Osteocyte (in vitro differentiated cells): ENCODE results near the gene NPTX1. TPM values are rescaled to one million over a fixed set of nuclear protein-coding genes. Genes with fewer than 3 reads are reported as not detected.

Experiments used
- DNase-seq: peaks from one replicate; pipeline ENCODE4 v3.0.0; 2021; ENCODE audit warnings: mixed read lengths; ENCODE audit not compliant: unreplicated experiment; ENCODE audit errors: extremely low spot score
- H3K27ac Mint-ChIP-seq: one replicate; pipeline ENCODE4 v1.8.0; 2021; ENCODE audit warnings: mild to moderate bottlenecking, mixed read lengths; ENCODE audit not compliant: unreplicated experiment
- H3K27me3 Mint-ChIP-seq: one replicate; pipeline ENCODE4 v1.8.0; 2021; ENCODE audit warnings: mixed read lengths; ENCODE audit not compliant: unreplicated experiment
- H3K36me3 Mint-ChIP-seq: one replicate; pipeline ENCODE4 v1.8.0; 2021; ENCODE audit warnings: mixed read lengths; ENCODE audit not compliant: unreplicated experiment
- H3K4me1 Mint-ChIP-seq: one replicate; pipeline ENCODE4 v1.8.0; 2021; ENCODE audit warnings: mixed read lengths; ENCODE audit not compliant: unreplicated experiment
- H3K4me3 Mint-ChIP-seq: one replicate; pipeline ENCODE4 v1.8.0; 2021; ENCODE audit warnings: mild to moderate bottlenecking, moderate library complexity, mixed read lengths; ENCODE audit not compliant: unreplicated experiment
- H3K9me3 Mint-ChIP-seq: one replicate; pipeline ENCODE4 v1.8.0; 2021; ENCODE audit warnings: mixed read lengths; ENCODE audit not compliant: unreplicated experiment
- microRNA-seq: library from miRNA; unstranded; fragments of <30 nt; microRNA quantifications from one replicate; pipeline ENCODE4 v1.1.0, GENCODE V29; 2020; ENCODE audit not compliant: unreplicated experiment
- total RNA-seq: library from RNA; stranded (reverse); gene quantifications from 2 replicates; pipeline ENCODE4 v1.2.1, GENCODE V29; 2021
- TF ChIP-seq, protein P1 (sequence below): fragments of 200-600 bp; sonication (generic); IDR thresholded peaks from 2 replicates; pipeline ENCODE4 v1.5.0; 2021; ENCODE audit warnings: antibody characterized with exemption, mild to moderate bottlenecking, moderate library complexity

Gene NPTX1
- total RNA-seq, 1 donor from 2014 or later, result 2.8 TPM

DNA sequence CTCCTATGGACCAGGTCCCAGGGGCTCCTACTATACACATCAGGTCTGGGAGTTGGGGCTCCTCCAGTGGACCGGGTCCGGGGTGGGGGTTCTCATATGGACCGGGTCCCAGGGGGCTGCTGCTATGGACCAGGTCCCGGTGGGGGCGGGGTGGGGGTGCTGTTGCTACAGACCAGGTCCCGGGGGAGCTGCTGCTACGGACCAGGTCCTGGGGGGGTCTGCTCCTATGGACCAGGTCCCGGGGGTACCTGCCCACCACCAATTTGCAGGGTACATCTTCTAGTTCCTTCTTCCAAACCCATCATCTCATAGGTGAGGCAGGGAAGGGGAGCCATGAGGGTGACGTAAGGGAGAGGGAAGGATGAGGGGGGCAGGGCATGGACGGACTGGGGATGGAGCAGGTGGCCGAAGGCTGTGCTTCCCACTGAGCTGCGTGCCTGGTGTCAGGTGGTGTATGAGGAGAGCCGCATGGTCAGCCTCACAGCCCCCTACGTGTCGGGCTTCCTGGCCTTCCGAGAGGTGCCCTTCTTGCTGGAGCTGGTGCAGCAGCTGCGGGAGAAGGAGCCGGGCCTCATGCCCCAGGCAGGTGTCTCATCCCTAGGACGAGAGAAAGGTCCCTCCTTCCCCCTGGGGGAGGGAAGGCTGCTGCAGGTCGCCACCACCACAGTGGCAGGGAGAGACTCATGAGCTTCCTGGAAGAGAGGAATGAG, 54.9 kb downstream of the NPTX1 start:
- H3K27me3 Mint-ChIP-seq, result no peaks in the 10 kb centered on the region
- peaks cover 3% of the 10 kb centered on the region for H3K4me1 Mint-ChIP-seq
- no peaks in the 10 kb centered on the region for H3K9me3 Mint-ChIP-seq
- H3K4me3 Mint-ChIP-seq, result no peak overlapping the region
- H3K27ac Mint-ChIP-seq, result no peak overlapping the region
- TF ChIP-seq, protein P1, sequence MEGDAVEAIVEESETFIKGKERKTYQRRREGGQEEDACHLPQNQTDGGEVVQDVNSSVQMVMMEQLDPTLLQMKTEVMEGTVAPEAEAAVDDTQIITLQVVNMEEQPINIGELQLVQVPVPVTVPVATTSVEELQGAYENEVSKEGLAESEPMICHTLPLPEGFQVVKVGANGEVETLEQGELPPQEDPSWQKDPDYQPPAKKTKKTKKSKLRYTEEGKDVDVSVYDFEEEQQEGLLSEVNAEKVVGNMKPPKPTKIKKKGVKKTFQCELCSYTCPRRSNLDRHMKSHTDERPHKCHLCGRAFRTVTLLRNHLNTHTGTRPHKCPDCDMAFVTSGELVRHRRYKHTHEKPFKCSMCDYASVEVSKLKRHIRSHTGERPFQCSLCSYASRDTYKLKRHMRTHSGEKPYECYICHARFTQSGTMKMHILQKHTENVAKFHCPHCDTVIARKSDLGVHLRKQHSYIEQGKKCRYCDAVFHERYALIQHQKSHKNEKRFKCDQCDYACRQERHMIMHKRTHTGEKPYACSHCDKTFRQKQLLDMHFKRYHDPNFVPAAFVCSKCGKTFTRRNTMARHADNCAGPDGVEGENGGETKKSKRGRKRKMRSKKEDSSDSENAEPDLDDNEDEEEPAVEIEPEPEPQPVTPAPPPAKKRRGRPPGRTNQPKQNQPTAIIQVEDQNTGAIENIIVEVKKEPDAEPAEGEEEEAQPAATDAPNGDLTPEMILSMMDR, result no peak
- no peak for DNase-seq
- peaks cover 15% of the 10 kb centered on the region for H3K36me3 Mint-ChIP-seq

DNA sequence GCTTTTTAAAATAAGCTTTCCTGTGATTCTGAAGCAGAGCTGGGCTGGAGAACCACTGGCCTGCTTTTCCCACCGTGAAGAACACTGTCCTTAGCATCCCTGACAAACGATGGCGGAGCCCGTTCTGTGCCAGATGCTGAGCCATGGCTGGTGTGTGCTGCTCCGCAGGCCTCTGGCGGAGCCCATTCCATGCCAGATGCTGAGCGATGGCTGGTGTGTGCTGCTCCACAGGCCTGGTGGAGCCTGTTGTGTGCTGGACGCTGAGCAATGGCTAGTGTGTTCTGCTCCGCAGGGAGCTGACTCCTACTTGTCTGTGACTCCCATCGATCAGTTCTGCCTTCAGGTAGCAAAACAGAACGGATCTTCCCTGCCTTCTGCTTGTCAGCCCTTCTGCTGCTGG, 57.2 kb downstream of the NPTX1 start:
- Mint-ChIP-seq H3K27ac (no peak overlapping the region), H3K9me3 (no peaks in the 10 kb centered on the region), H3K36me3 (peaks cover 15% of the 10 kb centered on the region), H3K27me3 (peaks cover under 1% of the 10 kb centered on the region), H3K4me3 (no peak overlapping the region), H3K4me1 (peaks cover 19% of the 10 kb centered on the region)
- DNase-seq, result no peak
- TF ChIP-seq, protein P1, result no peak

DNA sequence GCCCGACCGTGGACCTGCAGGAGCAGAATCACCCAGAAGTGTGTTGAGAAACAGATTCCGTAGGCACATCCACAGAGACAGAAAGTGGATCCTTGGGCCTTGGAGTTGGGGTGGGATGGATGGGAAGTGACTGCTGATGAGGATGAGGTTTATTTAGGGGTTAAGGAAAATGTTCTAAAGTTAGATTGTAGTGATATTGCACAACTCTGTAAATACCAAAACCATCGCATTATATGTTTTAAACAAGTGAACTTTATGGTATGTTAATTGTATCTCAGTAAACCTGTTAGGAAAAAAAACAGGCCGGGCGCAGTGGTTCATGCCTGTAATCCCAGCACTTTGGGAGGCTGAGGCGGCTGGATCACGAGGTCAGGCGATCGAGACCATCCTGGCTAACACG, 57.8 kb downstream of the NPTX1 start:
- Mint-ChIP-seq H3K9me3 (no peaks in the 10 kb centered on the region), H3K4me1 (peaks cover 25% of the 10 kb centered on the region)

More for the DNA sequence above, 57.8 kb downstream of the NPTX1 start:
- H3K4me3 Mint-ChIP-seq, result no peak overlapping the region
- H3K27ac Mint-ChIP-seq, result no peak overlapping the region
- TF ChIP-seq, protein P1, result no peak
- DNase-seq, result no peak
- H3K36me3 Mint-ChIP-seq, result peaks cover 15% of the 10 kb centered on the region
- H3K27me3 Mint-ChIP-seq, result peaks cover 3% of the 10 kb centered on the region

Small RNA genes lying within 50 kb of the gene (microRNA-seq; reads per million reads assigned to microRNA genes)
- gene MIR4730, result not detected

Other genes starting within 250 kb of the NPTX1 start
- 106 and 131 TPM in 2 replicates for gene RNF213, start 215.8 kb downstream of the NPTX1 start, total RNA-seq
- 33.2 and 39.1 TPM in 2 replicates for gene ENDOV, start 61.4 kb downstream of the NPTX1 start, total RNA-seq
- 36.0 and 37.1 TPM in 2 replicates for gene RPTOR, start 68.2 kb upstream of the NPTX1 start, total RNA-seq